WTC11 (cell line): ENCODE results near the gene OR14K1. TPM values are rescaled to one million over a fixed set of nuclear protein-coding genes. Genes with fewer than 3 reads are reported as not detected.

Source experiments
- ATAC-seq: fragments of 200-7000 bp; cut with Tn5 transposase; 2 replicates; pipeline ENCODE4 v1.10.0; 2021; ENCODE audit warnings: mild to moderate bottlenecking, moderate library complexity
- CTCF ChIA-PET: fragments of 300-600 bp; sonication (Branson Sonifier 250); formaldehyde crosslinking; loops from one replicate; lab custom pipeline; 2021; ENCODE audit warnings: antibody characterized with exemption; lab: Charles Lee
- POLR2A ChIA-PET: fragments of 350-600 bp; sonication (Branson Sonifier 250); formaldehyde crosslinking; loops from one replicate; lab custom pipeline; 2021; ENCODE audit warnings: antibody characterized with exemption; lab: Charles Lee
- DNase-seq: peaks from one replicate; pipeline ENCODE4 v3.0.0; 2021; ENCODE audit warnings: low spot score
- H3K27ac Mint-ChIP-seq: 2 replicates; pipeline ENCODE4 v1.8.0; 2021; ENCODE audit warnings: mixed read lengths
- H3K27me3 Mint-ChIP-seq: 2 replicates; pipeline ENCODE4 v1.8.0; 2021; ENCODE audit warnings: low read depth, mild to moderate bottlenecking, moderate library complexity, mixed read lengths
- H3K36me3 Mint-ChIP-seq: 2 replicates; pipeline ENCODE4 v1.8.0; 2021; ENCODE audit warnings: mixed read lengths
- H3K4me1 Mint-ChIP-seq: 2 replicates; pipeline ENCODE4 v1.8.0; 2022; ENCODE audit warnings: mixed read lengths
- H3K4me3 Mint-ChIP-seq: 2 replicates; pipeline ENCODE4 v1.8.0; 2021; ENCODE audit warnings: mild to moderate bottlenecking, moderate library complexity, mixed read lengths
- H3K9me3 Mint-ChIP-seq: 2 replicates; pipeline ENCODE4 v1.8.0; 2021; ENCODE audit warnings: mixed read lengths
- ATF1 ChIP-seq: sonication (generic); formaldehyde crosslinking; IDR thresholded peaks from 2 replicates; pipeline ENCODE4 v1.8.1; 2023; ENCODE audit warnings: mild to moderate bottlenecking, moderate library complexity, missing genetic modification reagents
- CREB1 ChIP-seq: sonication (generic); formaldehyde crosslinking; IDR thresholded peaks from 2 replicates; pipeline ENCODE4 v1.8.0; 2023; ENCODE audit warnings: mild to moderate bottlenecking, missing genetic modification reagents
- E2F1 ChIP-seq: sonication (generic); formaldehyde crosslinking; IDR thresholded peaks from 2 replicates; pipeline ENCODE4 v1.8.0; 2022; ENCODE audit warnings: mild to moderate bottlenecking, missing genetic modification reagents
- ELF4 ChIP-seq: sonication (generic); formaldehyde crosslinking; IDR thresholded peaks from 2 replicates; pipeline ENCODE4 v1.8.1; 2022; ENCODE audit warnings: low read depth, mild to moderate bottlenecking, moderate library complexity, missing genetic modification reagents
- ESRRA ChIP-seq: sonication (generic); formaldehyde crosslinking; IDR thresholded peaks from 2 replicates; pipeline ENCODE4 v1.8.1; 2022; ENCODE audit warnings: mild to moderate bottlenecking, missing genetic modification reagents, borderline replicate concordance
- ETV6 ChIP-seq: sonication (generic); formaldehyde crosslinking; IDR thresholded peaks from 2 replicates; pipeline ENCODE4 v1.8.1; 2022; ENCODE audit warnings: mild to moderate bottlenecking, missing genetic modification reagents
- FOXK1 ChIP-seq: sonication (generic); formaldehyde crosslinking; IDR thresholded peaks from 2 replicates; pipeline ENCODE4 v1.8.0; 2022; ENCODE audit warnings: mild to moderate bottlenecking, moderate library complexity, missing genetic modification reagents
- FOXP4 ChIP-seq: sonication (generic); formaldehyde crosslinking; IDR thresholded peaks from 2 replicates; pipeline ENCODE4 v1.8.0; 2022; ENCODE audit warnings: mild to moderate bottlenecking, missing genetic modification reagents
- GTF2I ChIP-seq: fragments of 250-450 bp; sonication (Bioruptor Pico); conservative IDR thresholded peaks from 2 replicates; pipeline ENCODE4 v1.4.0; 2021; ENCODE audit warnings: mild to moderate bottlenecking
- JAZF1 ChIP-seq: fragments of 250-450 bp; sonication (Bioruptor Pico); IDR thresholded peaks from 2 replicates; pipeline ENCODE4 v1.9.0; 2021; ENCODE audit warnings: moderate library complexity, mild to moderate bottlenecking, inconsistent platforms
- JUN ChIP-seq: sonication (generic); formaldehyde crosslinking; IDR thresholded peaks from 2 replicates; pipeline ENCODE4 v1.8.0; 2023; ENCODE audit warnings: mild to moderate bottlenecking, missing genetic modification reagents
- NR3C1 ChIP-seq: sonication (generic); formaldehyde crosslinking; conservative IDR thresholded peaks from 2 replicates; pipeline ENCODE4 v1.8.1; 2023; ENCODE audit warnings: low read depth, mild to moderate bottlenecking, missing genetic modification reagents
- RORB ChIP-seq: fragments of 250-450 bp; sonication (Bioruptor Pico); IDR thresholded peaks from 2 replicates; pipeline ENCODE4 v1.9.0; 2021; ENCODE audit warnings: mild to moderate bottlenecking
- SMAD3 ChIP-seq: sonication (generic); formaldehyde crosslinking; IDR thresholded peaks from 2 replicates; pipeline ENCODE4 v1.8.0; 2022; ENCODE audit warnings: missing genetic modification reagents, mild to moderate bottlenecking, borderline replicate concordance
- SOX15 ChIP-seq: fragments of 250-450 bp; sonication (Bioruptor Pico); IDR thresholded peaks from 2 replicates; pipeline ENCODE4 v1.9.0; 2021; ENCODE audit warnings: mild to moderate bottlenecking
- TCF7 ChIP-seq: sonication (generic); formaldehyde crosslinking; IDR thresholded peaks from 2 replicates; pipeline ENCODE4 v1.8.0; 2022; ENCODE audit warnings: mild to moderate bottlenecking, low read depth, missing genetic modification reagents, moderate library complexity
- TEAD1 ChIP-seq: sonication (generic); formaldehyde crosslinking; IDR thresholded peaks from 2 replicates; pipeline ENCODE4 v1.8.0; 2022; ENCODE audit warnings: mild to moderate bottlenecking, missing genetic modification reagents
- TEAD4 ChIP-seq: sonication (generic); formaldehyde crosslinking; IDR thresholded peaks from 2 replicates; pipeline ENCODE4 v1.8.0; 2022; ENCODE audit warnings: mild to moderate bottlenecking, missing genetic modification reagents
- ZNF138 ChIP-seq: sonication (generic); formaldehyde crosslinking; conservative IDR thresholded peaks from 2 replicates; pipeline ENCODE4 v1.8.1; 2022; ENCODE audit warnings: mild to moderate bottlenecking, moderate library complexity, missing genetic modification reagents
- ZNF219 ChIP-seq: sonication (generic); formaldehyde crosslinking; IDR thresholded peaks from 2 replicates; pipeline ENCODE4 v1.8.0; 2023; ENCODE audit warnings: missing genetic modification reagents, mild to moderate bottlenecking, borderline replicate concordance
- ZNF232 ChIP-seq: sonication (generic); formaldehyde crosslinking; IDR thresholded peaks from 2 replicates; pipeline ENCODE4 v1.8.0; 2022; ENCODE audit warnings: mild to moderate bottlenecking, missing genetic modification reagents
- ZNF263 ChIP-seq: sonication (generic); formaldehyde crosslinking; IDR thresholded peaks from 2 replicates; pipeline ENCODE4 v1.8.1; 2022; ENCODE audit warnings: low read depth, mild to moderate bottlenecking, moderate library complexity, missing genetic modification reagents
- ZNF317 ChIP-seq: sonication (generic); formaldehyde crosslinking; IDR thresholded peaks from 2 replicates; pipeline ENCODE4 v1.8.1; 2023; ENCODE audit warnings: low read depth, mild to moderate bottlenecking, moderate library complexity, missing genetic modification reagents, borderline replicate concordance
- ZNF416 ChIP-seq: fragments of 250-450 bp; sonication (Bioruptor Pico); IDR thresholded peaks from 2 replicates; pipeline ENCODE4 v1.9.0; 2021; ENCODE audit warnings: mild to moderate bottlenecking, inconsistent platforms
- ZNF512 ChIP-seq: sonication (generic); formaldehyde crosslinking; IDR thresholded peaks from 2 replicates; pipeline ENCODE4 v1.8.1; 2022; ENCODE audit warnings: missing genetic modification reagents, borderline replicate concordance
- ZNF671 ChIP-seq: fragments of 250-450 bp; sonication (Bioruptor Pico); IDR thresholded peaks from 2 replicates; pipeline ENCODE4 v1.8.0; 2021; ENCODE audit warnings: mild to moderate bottlenecking
- total RNA-seq: library from RNA; stranded (reverse); gene quantifications from 3 replicates; pipeline ENCODE4 v1.2.3, GENCODE V29; 2021
- TF ChIP-seq, protein P1 (sequence below): sonication (generic); formaldehyde crosslinking; IDR thresholded peaks from 2 replicates; pipeline ENCODE4 v1.8.1; 2023; ENCODE audit warnings: mild to moderate bottlenecking, missing genetic modification reagents, moderate library complexity
- TF ChIP-seq, protein P2 (sequence below): sonication (generic); formaldehyde crosslinking; conservative IDR thresholded peaks from 2 replicates; pipeline ENCODE4 v1.8.1; 2023; ENCODE audit warnings: mild to moderate bottlenecking, low read depth, missing genetic modification reagents, moderate library complexity
- TF ChIP-seq, protein P3 (sequence below): fragments of 250-450 bp; sonication (Bioruptor Pico); IDR thresholded peaks from 2 replicates; pipeline ENCODE4 v2.1.2; 2022; ENCODE audit warnings: mild to moderate bottlenecking, moderate library complexity
- TF ChIP-seq, protein P4 (sequence below): sonication (generic); formaldehyde crosslinking; IDR thresholded peaks from 2 replicates; pipeline ENCODE4 v1.8.0; 2022; ENCODE audit warnings: mild to moderate bottlenecking, missing genetic modification reagents

Gene OR14K1
- total RNA-seq, 1 experiment from 2014 or later: not detected

DNA sequence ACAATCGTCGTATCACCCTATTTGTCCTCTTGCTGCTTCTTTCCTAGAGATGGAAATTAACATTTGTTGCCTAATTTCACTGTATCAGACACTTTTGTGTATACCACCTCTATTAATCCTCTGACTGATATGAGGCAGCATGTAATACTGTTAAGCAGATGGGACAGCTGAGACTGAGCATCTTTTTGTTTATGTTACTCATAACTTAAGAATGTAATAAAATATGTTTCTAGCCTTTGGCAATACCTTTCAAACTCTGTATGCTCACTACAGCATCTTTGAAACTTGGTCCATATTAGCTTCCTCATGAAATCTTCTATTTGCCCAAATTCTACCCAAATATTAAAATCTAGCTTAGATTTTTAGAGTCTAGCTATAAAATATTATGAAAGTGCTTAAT is 2.3 kb downstream of the OR14K1 start:
- Mint-ChIP-seq H3K4me1 (no peaks in the 10 kb centered on the region), H3K4me3 (no peak overlapping the region), H3K9me3 (peaks cover 44% of the 10 kb centered on the region), H3K27ac (no peak overlapping the region), H3K36me3 (peaks cover 3% of the 10 kb centered on the region; the same call in 1 of the 2 replicates), H3K27me3 (no peaks in the 10 kb centered on the region)
- TF ChIP-seq E2F1 (CRISPR knock-in tag) (no peak), ZNF219 (no peak), ETV6 (CRISPR knock-in tag) (no peak), TEAD4 (CRISPR knock-in tag) (no peak), ZNF317 (no peak), GTF2I (CRISPR knock-in tag) (no peak), JUN (CRISPR knock-in tag) (no peak), ATF1 (CRISPR knock-in tag) (no peak), ZNF416 (CRISPR knock-in tag) (no peak), TCF7 (CRISPR knock-in tag) (no peak), SOX15 (CRISPR knock-in tag) (no peak), CREB1 (no peak), ZNF512 (no peak)
- TF ChIP-seq, protein P1, sequence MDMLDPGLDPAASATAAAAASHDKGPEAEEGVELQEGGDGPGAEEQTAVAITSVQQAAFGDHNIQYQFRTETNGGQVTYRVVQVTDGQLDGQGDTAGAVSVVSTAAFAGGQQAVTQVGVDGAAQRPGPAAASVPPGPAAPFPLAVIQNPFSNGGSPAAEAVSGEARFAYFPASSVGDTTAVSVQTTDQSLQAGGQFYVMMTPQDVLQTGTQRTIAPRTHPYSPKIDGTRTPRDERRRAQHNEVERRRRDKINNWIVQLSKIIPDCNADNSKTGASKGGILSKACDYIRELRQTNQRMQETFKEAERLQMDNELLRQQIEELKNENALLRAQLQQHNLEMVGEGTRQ: no peak
- TF ChIP-seq, protein P2, sequence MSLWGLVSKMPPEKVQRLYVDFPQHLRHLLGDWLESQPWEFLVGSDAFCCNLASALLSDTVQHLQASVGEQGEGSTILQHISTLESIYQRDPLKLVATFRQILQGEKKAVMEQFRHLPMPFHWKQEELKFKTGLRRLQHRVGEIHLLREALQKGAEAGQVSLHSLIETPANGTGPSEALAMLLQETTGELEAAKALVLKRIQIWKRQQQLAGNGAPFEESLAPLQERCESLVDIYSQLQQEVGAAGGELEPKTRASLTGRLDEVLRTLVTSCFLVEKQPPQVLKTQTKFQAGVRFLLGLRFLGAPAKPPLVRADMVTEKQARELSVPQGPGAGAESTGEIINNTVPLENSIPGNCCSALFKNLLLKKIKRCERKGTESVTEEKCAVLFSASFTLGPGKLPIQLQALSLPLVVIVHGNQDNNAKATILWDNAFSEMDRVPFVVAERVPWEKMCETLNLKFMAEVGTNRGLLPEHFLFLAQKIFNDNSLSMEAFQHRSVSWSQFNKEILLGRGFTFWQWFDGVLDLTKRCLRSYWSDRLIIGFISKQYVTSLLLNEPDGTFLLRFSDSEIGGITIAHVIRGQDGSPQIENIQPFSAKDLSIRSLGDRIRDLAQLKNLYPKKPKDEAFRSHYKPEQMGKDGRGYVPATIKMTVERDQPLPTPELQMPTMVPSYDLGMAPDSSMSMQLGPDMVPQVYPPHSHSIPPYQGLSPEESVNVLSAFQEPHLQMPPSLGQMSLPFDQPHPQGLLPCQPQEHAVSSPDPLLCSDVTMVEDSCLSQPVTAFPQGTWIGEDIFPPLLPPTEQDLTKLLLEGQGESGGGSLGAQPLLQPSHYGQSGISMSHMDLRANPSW: no peak
- CTCF ChIA-PET: no interaction called here
- DNase-seq (no peak), ATAC-seq (no peak)
- POLR2A ChIA-PET: no interaction called here

GRCh38 chr1:247741756-247742155 is 3.3 kb downstream of the OR14K1 start:
- CTCF ChIA-PET: no interaction called here
- H3K9me3 Mint-ChIP-seq: peaks cover 49% of the 10 kb centered on the region
- DNase-seq: no peak
- ATAC-seq: no peak
- H3K4me3 Mint-ChIP-seq: no peak overlapping the region
- peaks cover 3% of the 10 kb centered on the region; the same call in 1 of the 2 replicates for H3K36me3 Mint-ChIP-seq
- no peak overlapping the region for H3K27ac Mint-ChIP-seq
- POLR2A ChIA-PET: no interaction called here
- no peaks in the 10 kb centered on the region for H3K4me1 Mint-ChIP-seq
- H3K27me3 Mint-ChIP-seq: no peaks in the 10 kb centered on the region
- TF ChIP-seq RORB (CRISPR knock-in tag) (no peak), ZNF263 (CRISPR knock-in tag) (no peak), NR3C1 (CRISPR knock-in tag) (no peak), ELF4 (CRISPR knock-in tag) (no peak), FOXK1 (CRISPR knock-in tag) (no peak), ZNF671 (CRISPR knock-in tag) (no peak), ZNF138 (CRISPR knock-in tag) (no peak), FOXP4 (no peak), ESRRA (CRISPR knock-in tag) (no peak), ATF1 (CRISPR knock-in tag) (no peak), TEAD1 (CRISPR knock-in tag) (no peak), SMAD3 (CRISPR knock-in tag) (no peak), ZNF232 (no peak), JAZF1 (CRISPR knock-in tag) (no peak)
- TF ChIP-seq, protein P3, sequence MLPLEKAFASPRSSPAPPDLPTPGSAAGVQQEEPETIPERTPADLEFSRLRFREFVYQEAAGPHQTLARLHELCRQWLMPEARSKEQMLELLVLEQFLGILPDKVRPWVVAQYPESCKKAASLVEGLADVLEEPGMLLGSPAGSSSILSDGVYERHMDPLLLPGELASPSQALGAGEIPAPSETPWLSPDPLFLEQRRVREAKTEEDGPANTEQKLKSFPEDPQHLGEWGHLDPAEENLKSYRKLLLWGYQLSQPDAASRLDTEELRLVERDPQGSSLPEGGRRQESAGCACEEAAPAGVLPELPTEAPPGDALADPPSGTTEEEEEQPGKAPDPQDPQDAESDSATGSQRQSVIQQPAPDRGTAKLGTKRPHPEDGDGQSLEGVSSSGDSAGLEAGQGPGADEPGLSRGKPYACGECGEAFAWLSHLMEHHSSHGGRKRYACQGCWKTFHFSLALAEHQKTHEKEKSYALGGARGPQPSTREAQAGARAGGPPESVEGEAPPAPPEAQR (CRISPR knock-in tag): no peak
- TF ChIP-seq, protein P4, sequence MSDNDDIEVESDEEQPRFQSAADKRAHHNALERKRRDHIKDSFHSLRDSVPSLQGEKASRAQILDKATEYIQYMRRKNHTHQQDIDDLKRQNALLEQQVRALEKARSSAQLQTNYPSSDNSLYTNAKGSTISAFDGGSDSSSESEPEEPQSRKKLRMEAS (CRISPR knock-in tag): no peak
